Measurements from ENCODE around the gene ELP2. TPM values are rescaled to one million over a fixed set of nuclear protein-coding genes. Genes with fewer than 3 reads are reported as not detected.
A peak's percentile ranks its signal among the peaks of the same experiment; 100 is the strongest.

ELP2 gene
- total RNA-seq, 1 experiment from 2014 or later = 96.5 TPM

GRCh38 chr18:36169938-36170337 lies 40.2 kb downstream of the ELP2 start:
- POLR2A ChIA-PET (ENCODE audit: low non-redundant PET) = no interaction called here
- TF ChIP-seq CTCF (conservative IDR thresholded peaks at IDR 0.05; ENCODE audit: low read depth, low read length) (no peak), EZH2 (IDR thresholded peaks at IDR 0.05; ENCODE audit: borderline replicate concordance, low read depth, low read length, poor library complexity, severe bottlenecking) (no peak)
- no TSS peak for BruUV-seq (replicated peaks)

GRCh38 chr18:36175481-36175880 lies 45.8 kb downstream of the ELP2 start:
- Histone ChIP-seq H3K4me3 (ENCODE audit: low read depth, low read length, poor library complexity, severe bottlenecking) (no peak overlapping the region), H3K27ac (ENCODE audit: low read depth, low read length, poor library complexity, severe bottlenecking) (no peak overlapping the region), H3K9me3 (ENCODE audit: low read depth, low read length, poor library complexity, severe bottlenecking) (no peaks in the 10 kb centered on the region), H3K4me1 (ENCODE audit: insufficient read depth, low read length, poor library complexity, severe bottlenecking) (no peaks in the 10 kb centered on the region), H3K36me3 (ENCODE audit: insufficient read depth, low read length, poor library complexity, severe bottlenecking) (peaks cover 45% of the 10 kb centered on the region), H3K27me3 (replicated peaks; ENCODE audit: insufficient read depth, low read depth, low read length, poor library complexity) (no peaks in the 10 kb centered on the region)
- POLR2A ChIA-PET (ENCODE audit: low non-redundant PET) = no interaction called here
- BruUV-seq (replicated peaks) = TSS peak; percentile 13
- no peak for DNase-seq (ENCODE audit: low spot score)
- CTCF ChIA-PET = no interaction called here
- no peak for TF ChIP-seq CTCF (conservative IDR thresholded peaks at IDR 0.05; ENCODE audit: low read depth, low read length)
- TF ChIP-seq EZH2 (IDR thresholded peaks at IDR 0.05; ENCODE audit: borderline replicate concordance, low read depth, low read length, poor library complexity, severe bottlenecking) = no peak
- intact Hi-C loops (cut with micrococcal nuclease; ENCODE audit: unreplicated experiment) = no loop called here

More at GRCh38 chr18:36169938-36170337, 40.2 kb downstream of the ELP2 start:
- CTCF ChIA-PET = no interaction called here
- Histone ChIP-seq H3K36me3 (ENCODE audit: insufficient read depth, low read length, poor library complexity, severe bottlenecking) (peaks cover 43% of the 10 kb centered on the region), H3K9me3 (ENCODE audit: low read depth, low read length, poor library complexity, severe bottlenecking) (no peaks in the 10 kb centered on the region), H3K27ac (ENCODE audit: low read depth, low read length, poor library complexity, severe bottlenecking) (no peak overlapping the region), H3K27me3 (replicated peaks; ENCODE audit: insufficient read depth, low read depth, low read length, poor library complexity) (no peaks in the 10 kb centered on the region), H3K4me1 (ENCODE audit: insufficient read depth, low read length, poor library complexity, severe bottlenecking) (no peaks in the 10 kb centered on the region), H3K4me3 (ENCODE audit: low read depth, low read length, poor library complexity, severe bottlenecking) (no peak overlapping the region)
- intact Hi-C loops (cut with micrococcal nuclease; ENCODE audit: unreplicated experiment) = no loop called here
- DNase-seq (ENCODE audit: low spot score) = no peak

GRCh38 chr18:36176177-36176584 lies 46.5 kb downstream of the ELP2 start:
- Histone ChIP-seq H3K4me3 (ENCODE audit: low read depth, low read length, poor library complexity, severe bottlenecking) (no peak overlapping the region), H3K27ac (ENCODE audit: low read depth, low read length, poor library complexity, severe bottlenecking) (no peak overlapping the region), H3K9me3 (ENCODE audit: low read depth, low read length, poor library complexity, severe bottlenecking) (no peaks in the 10 kb centered on the region), H3K4me1 (ENCODE audit: insufficient read depth, low read length, poor library complexity, severe bottlenecking) (no peaks in the 10 kb centered on the region), H3K27me3 (replicated peaks; ENCODE audit: insufficient read depth, low read depth, low read length, poor library complexity) (no peaks in the 10 kb centered on the region), H3K36me3 (ENCODE audit: insufficient read depth, low read length, poor library complexity, severe bottlenecking) (peaks cover 45% of the 10 kb centered on the region)
- ChIA-PET POLR2A (ENCODE audit: low non-redundant PET) (no interaction called here), CTCF (no interaction called here)
- no TSS peak for BruUV-seq (replicated peaks)
- intact Hi-C loops (cut with micrococcal nuclease; ENCODE audit: unreplicated experiment) = no loop called here
- no peak for DNase-seq (ENCODE audit: low spot score)
- TF ChIP-seq CTCF (conservative IDR thresholded peaks at IDR 0.05; ENCODE audit: low read depth, low read length) = no peak
- no peak for TF ChIP-seq EZH2 (IDR thresholded peaks at IDR 0.05; ENCODE audit: borderline replicate concordance, low read depth, low read length, poor library complexity, severe bottlenecking)

Data from A673 (cell line).